Activated CD4-positive, alpha-beta T cell treated with anti-CD3 and anti-CD28 coated beads for 36 hours (primary cell): Measurements from ENCODE around the gene FTH1. TPM values are rescaled to one million over a fixed set of nuclear protein-coding genes. Genes with fewer than 3 reads are reported as not detected.

ENCODE experiments used
- ATAC-seq: fragments of 200-7000 bp; cut with Tn5 transposase; one replicate; pipeline ENCODE4 v1.10.0; 2021; ENCODE audit warnings: mild to moderate bottlenecking, moderate library complexity
- CTCF ChIA-PET: fragments of 350-600 bp; sonication (Branson Sonifier 250); formaldehyde crosslinking; loops from one replicate; lab custom pipeline; 2021; ENCODE audit warnings: antibody characterized with exemption; lab: Charles Lee
- POLR2A ChIA-PET: fragments of 350-600 bp; sonication (Branson Sonifier 250); formaldehyde crosslinking; loops from one replicate; lab custom pipeline; 2021; ENCODE audit warnings: antibody characterized with exemption, inconsistent platforms; lab: Charles Lee
- DNase-seq: peaks from one replicate; pipeline ENCODE4 v3.0.0-alpha.2; 2020
- H3K27ac Mint-ChIP-seq: one replicate; pipeline ENCODE4 v1.8.0; 2021; ENCODE audit warnings: mixed read lengths
- H3K27me3 Mint-ChIP-seq: one replicate; pipeline ENCODE4 v1.8.0; 2021; ENCODE audit warnings: mixed read lengths
- H3K36me3 Mint-ChIP-seq: one replicate; pipeline ENCODE4 v1.8.0; 2021; ENCODE audit warnings: low read depth, mixed read lengths
- H3K4me1 Mint-ChIP-seq: one replicate; pipeline ENCODE4 v1.8.0; 2021; ENCODE audit warnings: mixed read lengths
- H3K4me3 Mint-ChIP-seq: one replicate; pipeline ENCODE4 v1.8.0; 2021; ENCODE audit warnings: mild to moderate bottlenecking, moderate library complexity, mixed read lengths
- H3K9me3 Mint-ChIP-seq: one replicate; pipeline ENCODE4 v1.8.0; 2021; ENCODE audit warnings: low read depth, mixed read lengths
- intact Hi-C, 2 experiments: fragments of 100-400 bp; cut with DNase I in 1 of 2; cut with micrococcal nuclease in 1 of 2; formaldehyde crosslinking; loops; one replicate each; pipeline versions ENCODE4 v1.14.2 to v1.15.1; 2022 to 2024; cut with DNase I, micrococcal nuclease
- total RNA-seq, 2 experiments: library from RNA; stranded (reverse); gene quantifications; one replicate each; pipeline ENCODE4 v1.2.3, GENCODE V29; 2021

Gene FTH1
- total RNA-seq, 2 experiments from 2014 or later: 777 to 914 TPM

DNA sequence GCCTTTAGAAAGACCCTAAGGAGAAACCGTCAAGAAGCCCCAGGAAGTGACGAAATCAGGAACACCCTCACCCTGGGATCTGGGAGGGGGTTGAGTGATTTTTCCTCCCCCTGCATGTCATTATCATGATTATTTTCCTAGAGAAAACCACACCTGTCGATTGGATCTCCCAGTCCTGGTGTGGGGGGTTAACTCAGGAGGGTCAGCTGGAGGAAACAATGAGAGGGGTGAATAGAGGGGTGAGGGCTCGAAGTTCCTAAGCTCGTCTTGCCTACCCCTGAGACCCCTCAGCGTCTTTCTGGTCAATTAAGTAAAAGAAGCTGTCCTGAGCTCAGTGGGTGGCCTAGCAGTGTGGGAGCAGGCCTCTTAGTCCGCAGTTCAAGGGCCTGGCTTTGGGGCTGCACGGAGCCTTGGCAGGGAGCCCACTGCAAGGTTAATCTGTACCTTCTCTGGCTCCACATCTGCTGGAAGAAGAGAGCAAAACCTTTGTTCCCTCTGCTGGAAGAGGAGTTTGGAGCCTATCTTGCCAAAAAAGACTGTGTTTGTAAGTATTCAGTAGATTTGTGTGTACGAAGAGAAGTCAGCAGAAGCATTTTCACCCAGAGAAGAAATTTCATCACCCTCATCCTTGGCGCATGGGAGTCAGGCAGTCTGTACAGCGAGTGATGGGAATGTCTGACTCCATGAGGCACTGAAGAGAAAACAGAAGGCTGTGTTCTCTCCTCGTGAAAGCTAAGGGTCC, 34.2 kb upstream of the FTH1 start:
- H3K36me3 Mint-ChIP-seq: peaks cover 13% of the 10 kb centered on the region
- peaks cover 1% of the 10 kb centered on the region for H3K27me3 Mint-ChIP-seq
- no peak overlapping the region for H3K4me3 Mint-ChIP-seq
- H3K27ac Mint-ChIP-seq: no peak overlapping the region
- H3K4me1 Mint-ChIP-seq: no peaks in the 10 kb centered on the region
- POLR2A ChIA-PET: no interaction called here
- intact Hi-C loops: no loop called here
- no peak for ATAC-seq
- no peak for DNase-seq
- CTCF ChIA-PET: no interaction called here
- H3K9me3 Mint-ChIP-seq: peaks cover 11% of the 10 kb centered on the region

DNA sequence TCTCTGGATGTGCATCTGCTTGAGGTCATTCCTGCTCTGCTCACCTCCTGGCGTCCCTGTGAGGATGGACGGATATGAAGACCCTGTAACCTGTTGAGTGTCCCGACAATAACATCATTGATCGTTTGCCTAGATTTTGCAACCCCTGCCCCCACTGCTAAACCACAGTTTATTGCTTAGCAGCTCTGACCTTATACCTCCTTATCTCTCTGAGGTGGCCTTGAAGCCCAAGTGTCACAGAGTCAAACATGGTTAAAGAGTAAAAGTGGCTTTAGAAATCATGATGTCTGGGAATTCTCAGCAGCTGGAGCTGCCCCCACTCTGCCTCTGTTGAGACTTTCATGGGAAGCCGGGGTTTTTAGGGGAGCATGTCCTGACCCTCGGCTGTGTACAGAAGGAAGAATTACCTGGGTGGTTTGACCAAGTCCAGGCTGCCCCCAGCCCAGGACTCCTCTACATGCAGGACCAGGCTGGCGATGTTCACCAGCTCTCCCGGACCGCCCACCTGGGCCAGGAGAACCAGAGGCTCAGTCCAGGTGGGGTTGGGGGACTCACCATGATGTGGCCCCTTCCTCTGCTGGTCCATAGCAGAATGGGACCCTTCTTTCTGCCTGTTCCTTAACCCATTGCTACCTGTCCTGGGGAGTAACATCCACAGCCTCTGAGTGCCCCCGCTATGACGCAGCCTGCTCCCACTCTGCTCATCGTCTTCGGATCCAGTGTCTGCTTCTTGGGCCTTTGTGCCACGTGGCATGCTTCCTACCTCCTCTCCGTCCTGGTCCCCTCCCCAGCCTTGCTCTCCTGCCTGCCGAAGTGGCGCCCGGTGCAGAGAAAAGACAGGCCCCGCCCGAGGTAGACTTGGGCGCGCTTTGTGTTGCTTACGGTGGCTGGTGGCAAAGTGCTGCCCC, 33.4 kb upstream of the FTH1 start:
- peaks cover 11% of the 10 kb centered on the region for H3K9me3 Mint-ChIP-seq
- no peak overlapping the region for H3K4me3 Mint-ChIP-seq
- intact Hi-C loops: no loop called here
- ATAC-seq (no peak), DNase-seq (no peak)
- no peaks in the 10 kb centered on the region for H3K4me1 Mint-ChIP-seq
- peaks cover 13% of the 10 kb centered on the region for H3K36me3 Mint-ChIP-seq
- peaks cover 1% of the 10 kb centered on the region for H3K27me3 Mint-ChIP-seq
- no peak overlapping the region for H3K27ac Mint-ChIP-seq
- ChIA-PET CTCF (interaction anchor here (1.2 kb wide), 1 partner anchor 33 kb away, joined by 3 read pairs; no protein-coding TSS in a partner anchor), POLR2A (no interaction called here)

DNA sequence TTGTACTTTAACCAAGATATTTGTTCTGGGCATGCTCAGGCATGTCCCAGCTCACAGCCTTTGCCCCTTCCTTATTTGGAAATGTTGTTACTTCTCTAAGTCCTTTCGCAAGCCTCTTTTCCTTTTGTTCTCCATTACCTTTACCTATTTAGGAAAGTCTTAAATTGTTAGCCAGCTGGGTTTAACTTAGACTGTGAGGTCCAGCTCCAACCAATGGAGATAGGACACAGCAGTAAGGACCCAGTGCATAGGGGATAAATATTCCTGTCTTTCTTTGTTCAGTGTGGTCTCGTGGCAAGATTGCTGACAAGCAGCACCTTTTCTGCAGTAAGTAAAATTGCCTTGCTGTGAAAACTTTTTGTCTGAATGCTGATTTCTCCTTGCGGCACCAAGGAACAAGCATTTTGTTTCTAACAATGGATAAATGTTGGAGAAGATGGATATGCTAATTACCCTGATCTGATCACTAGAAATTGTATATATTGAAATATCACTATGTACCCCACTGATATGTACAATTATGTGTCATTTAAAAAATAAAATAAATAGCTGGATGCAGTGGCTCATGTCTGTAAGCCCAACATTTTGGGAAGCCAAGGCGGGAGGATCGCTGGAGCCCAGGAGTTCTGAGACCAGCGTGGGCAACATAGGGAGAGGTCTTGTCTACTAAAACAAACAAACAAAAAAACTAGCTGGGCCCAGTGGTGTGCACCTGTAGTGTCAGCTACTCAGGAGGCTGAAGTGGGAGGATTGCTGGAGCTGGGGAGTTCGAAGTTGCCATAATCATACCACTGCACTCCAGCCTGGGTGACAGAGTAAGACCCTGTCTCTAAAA, 31.9 kb upstream of the FTH1 start:
- CTCF ChIA-PET: interaction anchor here (1.2 kb wide), 1 partner anchor 31 kb away, joined by 3 read pairs; no protein-coding TSS in a partner anchor
- H3K9me3 Mint-ChIP-seq: peaks cover 11% of the 10 kb centered on the region
- intact Hi-C loops: no loop called here

GRCh38 chr11:61996933-61997332, 29.5 kb upstream of the FTH1 start:
- Mint-ChIP-seq H3K27ac (no peak overlapping the region), H3K4me1 (no peaks in the 10 kb centered on the region), H3K9me3 (peaks cover 13% of the 10 kb centered on the region), H3K36me3 (peaks cover 14% of the 10 kb centered on the region), H3K27me3 (no peaks in the 10 kb centered on the region), H3K4me3 (no peak overlapping the region)
- POLR2A ChIA-PET: no interaction called here
- intact Hi-C loops: no loop called here
- ATAC-seq (no peak), DNase-seq (no peak)
- CTCF ChIA-PET: interaction anchor here (1.0 to 1.4 kb wide), 2 partner anchors 14 to 111 kb away, joined by 3 read pairs; no protein-coding TSS in a partner anchor

More for the DNA sequence above, 31.9 kb upstream of the FTH1 start:
- Mint-ChIP-seq H3K27me3 (no peaks in the 10 kb centered on the region), H3K27ac (no peak overlapping the region), H3K36me3 (peaks cover 13% of the 10 kb centered on the region), H3K4me3 (no peak overlapping the region), H3K4me1 (no peaks in the 10 kb centered on the region)
- POLR2A ChIA-PET: no interaction called here
- DNase-seq (no peak), ATAC-seq (no peak)

DNA sequence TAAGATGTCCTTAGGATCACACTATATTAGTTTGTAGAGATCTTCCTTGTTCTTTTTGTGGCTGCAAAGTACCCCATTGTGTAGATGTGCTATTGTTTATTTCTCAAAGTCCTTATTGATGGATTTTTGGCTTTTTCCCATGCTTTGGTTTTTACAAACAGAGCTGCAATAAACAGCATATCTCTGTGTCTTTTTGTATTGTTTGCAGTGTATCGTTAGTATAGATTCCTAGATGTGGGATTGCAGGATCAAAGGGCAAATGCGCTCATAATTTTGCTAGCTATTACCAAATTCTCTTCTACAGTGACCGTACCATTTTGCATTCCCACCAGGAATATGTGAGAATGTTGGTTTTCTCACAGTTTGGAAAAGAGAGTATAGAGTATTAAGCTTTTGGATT, 27.5 kb upstream of the FTH1 start:
- ATAC-seq (no peak), DNase-seq (no peak)
- Mint-ChIP-seq H3K4me1 (no peaks in the 10 kb centered on the region), H3K4me3 (no peak overlapping the region), H3K27ac (no peak overlapping the region), H3K27me3 (no peaks in the 10 kb centered on the region), H3K9me3 (peaks cover 16% of the 10 kb centered on the region), H3K36me3 (peaks cover 15% of the 10 kb centered on the region)
- intact Hi-C loops: no loop called here
- CTCF ChIA-PET: interaction anchor here (0.9 kb wide), 2 partner anchors 96 to 113 kb away, joined by 3 read pairs; no protein-coding TSS in a partner anchor
- POLR2A ChIA-PET: no interaction called here

GRCh38 chr11:61985869-61986268, 18.4 kb upstream of the FTH1 start:
- intact Hi-C loops: no loop called here
- Mint-ChIP-seq H3K27me3 (peaks cover 2% of the 10 kb centered on the region), H3K9me3 (peaks cover 21% of the 10 kb centered on the region), H3K27ac (no peak overlapping the region), H3K4me3 (no peak overlapping the region), H3K4me1 (no peaks in the 10 kb centered on the region), H3K36me3 (peaks cover 8% of the 10 kb centered on the region)
- ChIA-PET POLR2A (no interaction called here), CTCF (interaction anchor here (0.9 kb wide), 1 partner anchor 86 kb away, joined by 3 read pairs; no protein-coding TSS in a partner anchor)
- no peak for DNase-seq
- ATAC-seq: no peak

DNA sequence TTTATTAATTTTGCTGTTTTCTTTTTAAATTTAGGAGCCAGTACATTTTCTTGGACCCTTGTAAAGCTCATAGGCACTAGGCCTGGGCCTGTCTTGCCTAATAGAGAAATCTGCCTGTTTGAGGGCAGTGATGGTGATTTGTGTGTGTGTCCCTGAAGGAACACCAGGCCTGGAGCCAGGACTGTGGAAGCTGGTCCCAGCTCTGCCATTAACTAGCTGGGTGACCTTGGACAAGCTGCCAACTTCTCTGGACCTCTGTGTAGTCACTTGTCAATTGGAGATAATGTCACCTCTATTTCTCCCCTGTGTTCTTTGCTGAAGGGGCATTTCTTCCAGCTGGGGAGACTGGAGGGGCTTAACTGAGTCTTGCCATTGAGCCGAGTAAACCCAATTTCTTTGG, 16.0 kb upstream of the FTH1 start:
- ChIA-PET CTCF (interaction anchor here (0.7 to 1.5 kb wide), 3 partner anchors 13 to 99 kb away, joined by 3 to 6 read pairs (median 3); no protein-coding TSS in a partner anchor), POLR2A (no interaction called here)
- peaks cover 12% of the 10 kb centered on the region for H3K9me3 Mint-ChIP-seq
- peaks cover 2% of the 10 kb centered on the region for H3K27me3 Mint-ChIP-seq
- no peak for DNase-seq
- no peak overlapping the region for H3K4me3 Mint-ChIP-seq
- no peaks in the 10 kb centered on the region for H3K4me1 Mint-ChIP-seq
- H3K36me3 Mint-ChIP-seq: peaks cover 8% of the 10 kb centered on the region
- intact Hi-C loops: no loop called here
- no peak overlapping the region for H3K27ac Mint-ChIP-seq
- no peak for ATAC-seq

GRCh38 chr11:61980783-61981541, 13.5 kb upstream of the FTH1 start:
- Mint-ChIP-seq H3K27me3 (no peaks in the 10 kb centered on the region), H3K36me3 (no peaks in the 10 kb centered on the region), H3K9me3 (no peaks in the 10 kb centered on the region), H3K27ac (no peak overlapping the region), H3K4me1 (no peaks in the 10 kb centered on the region), H3K4me3 (no peak overlapping the region)
- POLR2A ChIA-PET: interaction anchor here (1.2 kb wide), 1 partner anchor 13 kb away, joined by 4 read pairs; no protein-coding TSS in a partner anchor
- intact Hi-C loops: no loop called here
- CTCF ChIA-PET: no interaction called here
- no peak for DNase-seq
- no peak for ATAC-seq

- Mint-ChIP-seq H3K4me3 (no peak overlapping the region), H3K4me1 (peaks cover 1% of the 10 kb centered on the region), H3K27me3 (no peaks in the 10 kb centered on the region), H3K9me3 (no peaks in the 10 kb centered on the region), H3K27ac (peak overlapping the region; percentile 7), H3K36me3 (no peaks in the 10 kb centered on the region)
- POLR2A ChIA-PET: interaction anchor here (0.6 kb wide), 2 partner anchors 11 to 302 kb away, joined by 3 read pairs; no protein-coding TSS in a partner anchor
- ATAC-seq: no peak
- no peak for DNase-seq
- CTCF ChIA-PET: interaction anchor here (0.6 kb wide), 1 partner anchor 109 kb away, joined by 3 read pairs; no protein-coding TSS in a partner anchor
- intact Hi-C loops: no loop called here
These were observed 11.5 kb upstream of the FTH1 start for GRCh38 chr11:61978703-61979661.
